Ishikawa (cell line): ENCODE results near the gene AAGAB.

ENCODE experiments used
- EP300 ChIP-seq: IDR thresholded peaks from 2 replicates; pipeline ENCODE4 v1.6.1; 2012; ENCODE audit warnings: borderline replicate concordance
- FOXM1 ChIP-seq: IDR thresholded peaks from 2 replicates; pipeline ENCODE4 v1.6.1; 2012; ENCODE audit warnings: low read depth, borderline replicate concordance

- TF ChIP-seq EP300 = no peak
- no peak for TF ChIP-seq FOXM1
These were observed 768 bp downstream of the AAGAB start for GRCh38 chr15:67253549-67254237.
